Stimulated activated CD8-positive, alpha-beta memory T cell treated with anti-CD3 and anti-CD28 coated beads, Interleukin-7, amount 100 ng/mL, for 4 hours (primary cell): ENCODE results near the gene CSAG2.
"Not testable (repeated sequence)": the region's sequence is repeated elsewhere in the genome, so short reads cannot be mapped to it uniquely, and the experiment has no call there.

Experiments
- DNase-seq, 2 donors: peaks; one replicate each; pipeline ENCODE4 v3.0.0-alpha.2; 2020; ENCODE audit warnings: low read depth in 2 of 2

CSAG2 gene

GRCh38 chrX:152709173-152709572, at the start of gene CSAG2:
TSS of gene CSAG2 (minus strand) at chrX:152709273. CDS start at chrX:152709112, 161 bp downstream.
- DNase-seq = not testable (repeated sequence)

DNA sequence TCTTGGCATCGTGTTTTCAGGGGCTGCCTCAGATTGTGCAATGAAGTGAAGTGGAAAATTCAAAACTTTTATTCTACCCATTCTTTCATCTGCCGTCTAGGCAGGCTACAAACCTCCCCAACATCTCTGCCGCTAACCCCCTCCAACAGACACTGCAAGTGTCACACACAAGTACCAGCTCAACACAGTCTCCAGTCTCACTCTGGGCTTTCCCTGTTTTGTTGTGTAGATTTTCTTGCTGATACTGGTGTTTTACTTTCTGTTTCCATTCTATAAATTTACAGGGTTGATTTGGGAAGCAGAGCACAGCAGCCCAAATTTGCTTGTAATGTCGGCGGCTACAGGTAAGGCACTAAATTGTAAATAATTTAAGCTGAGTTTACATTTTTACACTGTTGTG, 45.8 kb upstream of the CSAG2 start:
- not testable (repeated sequence) for DNase-seq

DNA sequence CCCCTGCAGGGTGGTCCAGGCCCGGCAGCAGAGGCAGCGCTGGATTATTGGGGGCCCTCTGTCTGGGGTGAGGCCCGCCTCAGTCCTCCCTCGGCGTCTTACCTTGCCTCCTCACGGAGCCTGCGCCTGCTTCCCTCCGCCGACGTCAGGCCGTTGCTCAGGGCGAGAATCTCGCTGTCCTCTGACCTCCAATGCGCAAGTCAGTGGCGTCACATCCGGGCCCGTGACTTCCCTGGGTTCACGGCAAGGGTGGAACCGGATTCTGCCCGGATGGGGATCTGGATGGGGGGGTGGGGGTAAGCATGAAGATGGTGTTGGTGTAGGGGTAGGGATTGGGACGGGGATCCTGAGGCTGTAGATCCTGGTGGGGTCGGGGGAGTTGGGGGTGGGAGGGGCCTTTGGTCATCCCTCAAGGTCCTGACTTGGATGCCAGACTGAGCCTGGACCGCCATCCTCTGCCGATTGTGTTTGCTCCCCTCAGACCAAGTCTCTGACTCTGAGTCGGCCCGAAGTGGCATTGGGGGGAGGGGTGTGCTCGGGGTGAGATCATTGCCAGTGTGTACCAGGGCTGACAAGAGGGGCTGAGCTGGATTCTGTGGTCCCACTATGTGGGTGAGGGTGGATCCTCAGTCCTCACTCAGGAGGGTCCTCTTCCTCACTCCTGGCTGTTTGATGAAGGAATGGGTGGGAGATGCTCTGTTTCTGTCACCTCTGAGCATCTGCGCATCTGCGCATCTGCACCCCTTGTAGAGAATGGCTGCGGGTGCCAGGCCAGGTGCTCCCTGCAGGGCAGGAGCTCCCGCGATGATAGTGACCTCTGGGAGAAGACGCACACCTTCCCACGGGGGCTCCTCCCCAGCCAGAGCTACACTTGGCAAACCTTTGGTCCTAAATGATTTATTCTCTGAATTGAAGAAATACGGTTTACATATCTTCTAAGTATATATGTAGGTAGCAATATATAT, 44.9 kb upstream of the CSAG2 start, which contains the start of gene MAGEA2:
Gene MAGEA2, minus strand, starts transcription at position 157 of the 965 bp plus-strand sequence. CDS start 2,479 bp downstream, outside the sequence.
- DNase-seq = not testable (repeated sequence)

- no peak for DNase-seq
Observed at GRCh38 chrX:152738560-152738959, 29.5 kb upstream of the CSAG2 start.

GRCh38 chrX:152736528-152736927, 27.5 kb upstream of the CSAG2 start:
- not testable (repeated sequence) for DNase-seq

GRCh38 chrX:152735860-152736511, 26.9 kb upstream of the CSAG2 start:
- no peak for DNase-seq

DNA sequence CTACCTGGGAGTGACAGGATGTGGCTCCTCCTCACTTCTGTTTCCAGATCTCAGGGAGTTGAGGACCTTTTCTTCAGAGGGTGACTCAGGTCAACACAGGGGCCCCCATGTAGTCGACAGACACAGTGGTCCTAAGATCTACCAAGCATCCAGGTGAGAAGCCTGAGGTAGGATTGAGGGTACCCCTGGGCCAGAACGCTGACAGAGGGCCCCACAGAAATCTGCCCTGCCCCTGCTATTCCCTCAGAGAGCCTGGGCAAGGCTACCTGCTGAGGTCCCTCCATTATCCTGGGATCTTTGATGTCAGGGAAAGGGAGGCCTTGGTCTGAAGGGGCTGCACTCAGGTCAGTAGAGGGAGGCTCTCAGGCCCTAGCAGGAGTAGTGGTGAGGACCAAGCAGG, 26.0 kb upstream of the CSAG2 start:
- DNase-seq = no peak

GRCh38 chrX:152734143-152734858, 25.2 kb upstream of the CSAG2 start:
- not testable (repeated sequence) for DNase-seq

DNA sequence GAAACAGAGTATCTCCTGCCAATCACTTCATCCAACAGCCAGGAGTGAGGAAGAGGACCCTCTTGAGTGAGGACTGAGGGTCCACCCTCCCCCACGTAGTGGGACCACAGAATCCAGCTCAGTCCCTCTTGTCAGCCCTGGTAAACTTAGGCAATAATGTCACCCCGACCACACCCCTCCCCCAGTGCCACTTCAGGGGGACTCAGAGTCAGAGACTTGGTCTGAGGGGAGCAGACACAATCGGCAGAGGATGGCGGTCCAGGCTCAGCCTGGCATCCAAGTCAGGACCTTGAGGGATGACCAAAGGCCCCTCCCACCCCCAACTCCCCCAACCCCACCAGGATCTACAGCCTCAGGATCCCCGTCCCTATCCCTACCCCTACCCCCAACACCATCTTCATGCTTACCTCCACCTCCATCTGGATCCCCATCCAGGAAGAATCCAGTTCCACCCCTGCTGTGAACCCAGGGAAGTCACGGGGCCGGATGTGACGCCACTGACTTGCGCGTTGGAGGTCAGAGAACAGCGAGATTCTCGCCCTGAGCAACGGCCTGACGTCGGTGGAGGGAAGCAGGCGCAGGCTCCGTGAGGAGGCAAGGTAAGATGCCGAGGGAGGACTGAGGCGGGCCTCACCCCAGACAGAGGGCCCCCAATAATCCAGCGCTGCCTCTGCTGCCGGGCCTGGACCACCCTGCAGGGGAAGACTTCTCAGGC, 24.3 kb upstream of the CSAG2 start, which contains the start of the genes CSAG1 and MAGEA12:
Gene CSAG1, minus strand, starts transcription at position 461 of the 715 bp plus-strand sequence. CDS start 1,261 bp downstream, outside the sequence.
Gene MAGEA12, plus strand, starts transcription at position 497 of the 715 bp plus-strand sequence. CDS start 2,405 bp downstream, outside the sequence.
- DNase-seq = no peak

GRCh38 chrX:152725409-152725808, 16.3 kb upstream of the CSAG2 start:
- DNase-seq = no peak

DNA sequence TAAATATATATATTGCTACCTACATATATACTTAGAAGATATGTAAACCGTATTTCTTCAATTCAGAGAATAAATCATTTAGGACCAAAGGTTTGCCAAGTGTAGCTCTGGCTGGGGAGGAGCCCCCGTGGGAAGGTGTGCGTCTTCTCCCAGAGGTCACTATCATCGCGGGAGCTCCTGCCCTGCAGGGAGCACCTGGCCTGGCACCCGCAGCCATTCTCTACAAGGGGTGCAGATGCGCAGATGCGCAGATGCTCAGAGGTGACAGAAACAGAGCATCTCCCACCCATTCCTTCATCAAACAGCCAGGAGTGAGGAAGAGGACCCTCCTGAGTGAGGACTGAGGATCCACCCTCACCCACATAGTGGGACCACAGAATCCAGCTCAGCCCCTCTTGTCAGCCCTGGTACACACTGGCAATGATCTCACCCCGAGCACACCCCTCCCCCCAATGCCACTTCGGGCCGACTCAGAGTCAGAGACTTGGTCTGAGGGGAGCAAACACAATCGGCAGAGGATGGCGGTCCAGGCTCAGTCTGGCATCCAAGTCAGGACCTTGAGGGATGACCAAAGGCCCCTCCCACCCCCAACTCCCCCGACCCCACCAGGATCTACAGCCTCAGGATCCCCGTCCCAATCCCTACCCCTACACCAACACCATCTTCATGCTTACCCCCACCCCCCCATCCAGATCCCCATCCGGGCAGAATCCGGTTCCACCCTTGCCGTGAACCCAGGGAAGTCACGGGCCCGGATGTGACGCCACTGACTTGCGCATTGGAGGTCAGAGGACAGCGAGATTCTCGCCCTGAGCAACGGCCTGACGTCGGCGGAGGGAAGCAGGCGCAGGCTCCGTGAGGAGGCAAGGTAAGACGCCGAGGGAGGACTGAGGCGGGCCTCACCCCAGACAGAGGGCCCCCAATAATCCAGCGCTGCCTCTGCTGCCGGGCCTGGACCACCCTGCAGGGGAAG, 5.0 kb upstream of the CSAG2 start, which contains the start of gene MAGEA2B:
Gene MAGEA2B, plus strand, starts transcription at position 814 of the 973 bp plus-strand sequence. CDS start 2,479 bp downstream, outside the sequence.
- not testable (repeated sequence) for DNase-seq

GRCh38 chrX:152713195-152713594, 4.1 kb upstream of the CSAG2 start:
- DNase-seq = not testable (repeated sequence)

GRCh38 chrX:152706500-152706899, 2.6 kb downstream of the CSAG2 start:
- not testable (repeated sequence) for DNase-seq

- DNase-seq = not testable (repeated sequence)
Observed at GRCh38 chrX:152700390-152700789, 8.7 kb downstream of the CSAG2 start.

DNA sequence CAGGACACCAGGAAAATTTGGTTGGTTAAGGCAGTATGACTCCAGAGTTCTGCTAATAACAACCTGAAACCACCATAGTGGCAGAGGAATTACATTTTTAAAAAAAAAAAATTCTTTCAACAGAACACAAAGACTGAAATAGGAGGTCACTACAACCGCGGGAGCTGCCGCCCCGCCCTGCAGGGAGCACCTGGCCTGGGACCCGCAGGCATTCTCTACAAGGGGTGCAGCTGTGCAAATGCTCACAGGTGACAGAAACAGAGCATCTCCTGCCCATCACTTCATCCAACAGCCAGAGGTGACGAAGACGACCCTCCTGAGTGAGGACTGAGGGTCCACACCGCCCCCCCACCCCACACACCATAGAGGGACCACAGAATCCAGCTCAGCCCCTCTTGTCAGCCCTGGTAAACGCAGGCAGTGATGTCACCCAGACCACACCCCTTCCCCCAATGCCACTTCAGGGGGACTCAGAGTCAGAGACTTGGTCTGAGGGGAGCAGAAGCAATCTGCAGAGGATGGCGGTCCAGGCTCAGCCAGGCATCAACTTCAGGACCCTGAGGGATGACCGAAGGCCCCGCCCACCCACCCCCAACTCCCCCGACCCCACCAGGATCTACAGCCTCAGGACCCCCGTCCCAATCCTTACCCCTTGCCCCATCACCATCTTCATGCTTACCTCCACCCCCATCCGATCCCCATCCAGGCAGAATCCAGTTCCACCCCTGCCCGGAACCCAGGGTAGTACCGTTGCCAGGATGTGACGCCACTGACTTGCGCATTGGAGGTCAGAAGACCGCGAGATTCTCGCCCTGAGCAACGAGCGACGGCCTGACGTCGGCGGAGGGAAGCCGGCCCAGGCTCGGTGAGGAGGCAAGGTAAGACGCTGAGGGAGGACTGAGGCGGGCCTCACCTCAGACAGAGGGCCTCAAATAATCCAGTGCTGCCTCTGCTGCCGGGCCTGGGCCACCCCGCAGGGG, 10.8 kb downstream of the CSAG2 start, which contains the start of gene MAGEA3:
Gene MAGEA3, plus strand, starts transcription at position 843 of the 980 bp plus-strand sequence. CDS start 2,039 bp downstream, outside the sequence.
- not testable (repeated sequence) for DNase-seq

- not testable (repeated sequence) for DNase-seq
Observed at GRCh38 chrX:152681012-152681411, 28.1 kb downstream of the CSAG2 start.

DNA sequence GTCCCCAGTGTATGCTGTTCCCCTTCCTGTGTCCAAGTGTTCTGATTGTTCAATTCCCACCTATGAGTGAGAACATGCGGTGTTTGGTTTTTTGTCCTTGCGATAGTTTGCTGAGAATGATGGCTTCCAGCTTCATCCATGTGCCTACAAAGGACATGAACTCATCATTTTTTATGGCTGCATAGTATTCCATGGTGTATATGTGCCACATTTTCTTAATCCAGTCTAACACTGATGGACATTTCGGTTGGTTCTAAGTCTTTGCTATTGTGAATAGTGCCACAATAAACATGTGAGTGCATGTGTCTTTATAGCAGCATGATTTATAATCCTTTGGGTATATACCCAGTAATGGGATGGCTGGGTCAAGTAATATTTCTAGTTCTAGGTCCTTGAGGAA, 34.4 kb downstream of the CSAG2 start:
- DNase-seq = not testable (repeated sequence)

GRCh38 chrX:152674135-152674534, 34.9 kb downstream of the CSAG2 start:
- DNase-seq = no peak
